Ectodermal cell (in vitro differentiated cells): Measurements from ENCODE around the gene ATP11C.

Experiments used
- H3K27ac ChIP-seq: 2 replicates; pipeline ENCODE4 v1.7.0; 2013; ENCODE audit warnings: mild to moderate bottlenecking, low read depth, low read length; ENCODE audit not compliant: insufficient read depth, poor library complexity, severe bottlenecking
- H3K27me3 ChIP-seq: 2 replicates; pipeline ENCODE4 v1.7.0; 2013; ENCODE audit warnings: mild to moderate bottlenecking, low read length; ENCODE audit not compliant: insufficient read depth, control insufficient read depth, poor library complexity, severe bottlenecking
- H3K36me3 ChIP-seq: one replicate; pipeline ENCODE4 v1.7.0; 2013; ENCODE audit warnings: low read length; ENCODE audit not compliant: control insufficient read depth, insufficient read depth
- H3K4me1 ChIP-seq: one replicate; pipeline ENCODE4 v1.7.0; 2013; ENCODE audit warnings: low read length; ENCODE audit not compliant: control insufficient read depth, insufficient read depth
- H3K4me3 ChIP-seq: 2 replicates; pipeline ENCODE4 v1.7.0; 2013; ENCODE audit warnings: low read depth, low read length, control low read depth; ENCODE audit not compliant: insufficient read depth
- H3K9me3 ChIP-seq: 2 replicates; pipeline ENCODE4 v1.7.0; 2013; ENCODE audit warnings: mild to moderate bottlenecking, low read length, moderate library complexity; ENCODE audit not compliant: control insufficient read depth
- WGBS, 2 experiments: methylation state at CpG; one replicate each; pipeline ENCODE4 v1.1.7; 2013; ENCODE audit warnings: missing lambda C conversion rate in 2 of 2; 5-methylcytosine and 5-hydroxymethylcytosine counted together

The ATP11C gene

GRCh38 chrX:139787601-139788000 is 145.3 kb downstream of the ATP11C start:
- Histone ChIP-seq H3K27ac (no peak overlapping the region), H3K4me3 (no peak overlapping the region), H3K27me3 (no peaks in the 10 kb centered on the region), H3K9me3 (no peaks in the 10 kb centered on the region), H3K4me1 (no peaks in the 10 kb centered on the region), H3K36me3 (no peaks in the 10 kb centered on the region)
- 85 to 96% methylated on average over 2 of the region's 2 CpGs for WGBS, 2 experiments

GRCh38 chrX:139784807-139785206 is 148.0 kb downstream of the ATP11C start:
- no peaks in the 10 kb centered on the region for H3K36me3 ChIP-seq
- no peak overlapping the region for H3K4me3 ChIP-seq
- H3K4me1 ChIP-seq, result no peaks in the 10 kb centered on the region
- no peaks in the 10 kb centered on the region for H3K9me3 ChIP-seq
- no peaks in the 10 kb centered on the region for H3K27me3 ChIP-seq
- no peak overlapping the region for H3K27ac ChIP-seq
- WGBS, 2 experiments, result 67 to 79% methylated on average over 1 of the region's 1 CpG

- Histone ChIP-seq H3K4me1 (no peaks in the 10 kb centered on the region), H3K27me3 (no peaks in the 10 kb centered on the region), H3K36me3 (no peaks in the 10 kb centered on the region), H3K9me3 (no peaks in the 10 kb centered on the region), H3K4me3 (no peak overlapping the region), H3K27ac (no peak overlapping the region)
- 100% methylated on average over 1 of the region's 1 CpG for WGBS, 2 experiments
These were observed 148.9 kb downstream of the ATP11C start for GRCh38 chrX:139783959-139784358.

DNA sequence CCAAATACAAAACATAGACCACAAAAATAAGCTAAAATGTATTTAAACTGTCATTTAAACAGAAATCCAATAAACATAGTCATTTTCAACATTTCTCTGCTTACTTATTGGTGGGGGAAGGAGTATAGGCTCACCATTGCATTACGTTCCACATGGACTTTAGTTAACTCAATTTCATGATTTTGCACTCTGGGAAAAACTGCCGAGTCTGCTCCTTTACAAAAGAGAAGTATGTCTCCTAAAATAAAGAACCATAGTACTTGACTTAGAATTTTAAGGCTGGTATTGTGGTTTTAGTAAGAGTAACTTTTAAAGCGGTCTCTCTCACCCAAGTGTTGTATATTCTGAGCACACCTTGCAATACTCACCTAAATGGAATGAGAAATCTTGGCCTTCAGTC is 149.8 kb downstream of the ATP11C start:
- Histone ChIP-seq H3K4me3 (no peak overlapping the region), H3K27ac (no peak overlapping the region), H3K4me1 (no peaks in the 10 kb centered on the region), H3K9me3 (no peaks in the 10 kb centered on the region), H3K27me3 (no peaks in the 10 kb centered on the region), H3K36me3 (no peaks in the 10 kb centered on the region)
- WGBS, 2 experiments, result 100% methylated on average over 1 of the region's 3 CpGs; no CpG with 5 or more reads in 1 of the 2 experiments

- Histone ChIP-seq H3K27ac (no peak overlapping the region), H3K4me1 (no peaks in the 10 kb centered on the region)
These were observed 156.3 kb downstream of the ATP11C start for GRCh38 chrX:139776599-139776998.

GRCh38 chrX:139770366-139770765 is 162.5 kb downstream of the ATP11C start:
- H3K4me3 ChIP-seq, result no peak overlapping the region

More at GRCh38 chrX:139776599-139776998, 156.3 kb downstream of the ATP11C start:
- WGBS, 2 experiments, result 96 to 100% methylated on average over 1 to 3 of the region's 3 CpGs
- Histone ChIP-seq H3K4me3 (no peak overlapping the region), H3K27me3 (no peaks in the 10 kb centered on the region), H3K36me3 (no peaks in the 10 kb centered on the region), H3K9me3 (no peaks in the 10 kb centered on the region)

GRCh38 chrX:139766545-139766983 is 166.3 kb downstream of the ATP11C start:
- 100% methylated on average over 1 of the region's 5 CpGs for WGBS, 2 experiments
- Histone ChIP-seq H3K36me3 (no peaks in the 10 kb centered on the region), H3K27me3 (no peaks in the 10 kb centered on the region), H3K9me3 (no peaks in the 10 kb centered on the region), H3K4me1 (no peaks in the 10 kb centered on the region), H3K4me3 (no peak overlapping the region), H3K27ac (no peak overlapping the region)

More at GRCh38 chrX:139770366-139770765, 162.5 kb downstream of the ATP11C start:
- no peaks in the 10 kb centered on the region for H3K9me3 ChIP-seq
- H3K4me1 ChIP-seq, result no peaks in the 10 kb centered on the region
- H3K27ac ChIP-seq, result no peak overlapping the region
- WGBS, 2 experiments, result 96 to 99% methylated on average over 2 of the region's 2 CpGs
- no peaks in the 10 kb centered on the region for H3K27me3 ChIP-seq
- H3K36me3 ChIP-seq, result no peaks in the 10 kb centered on the region

- WGBS, 2 experiments, result 94 to 96% methylated on average over 4 of the region's 4 CpGs
- no peaks in the 10 kb centered on the region for H3K4me1 ChIP-seq
- H3K27ac ChIP-seq, result no peak overlapping the region
- H3K4me3 ChIP-seq, result no peak overlapping the region
- H3K9me3 ChIP-seq, result no peaks in the 10 kb centered on the region
- no peaks in the 10 kb centered on the region for H3K36me3 ChIP-seq
- no peaks in the 10 kb centered on the region for H3K27me3 ChIP-seq
These were observed 170.3 kb downstream of the ATP11C start for GRCh38 chrX:139762400-139763183.

- Histone ChIP-seq H3K4me1 (no peaks in the 10 kb centered on the region), H3K9me3 (no peaks in the 10 kb centered on the region), H3K27ac (no peak overlapping the region), H3K27me3 (no peaks in the 10 kb centered on the region), H3K4me3 (no peak overlapping the region), H3K36me3 (no peaks in the 10 kb centered on the region)
- WGBS, 2 experiments, result 70% methylated on average over 3 to 4 of the region's 4 CpGs
These were observed 173.2 kb downstream of the ATP11C start for GRCh38 chrX:139759637-139760036.

- no peaks in the 10 kb centered on the region for H3K4me1 ChIP-seq
- no peaks in the 10 kb centered on the region for H3K36me3 ChIP-seq
- H3K9me3 ChIP-seq, result no peaks in the 10 kb centered on the region
- H3K27me3 ChIP-seq, result no peaks in the 10 kb centered on the region
- 93 to 100% methylated on average over 1 of the region's 1 CpG for WGBS, 2 experiments
- no peak overlapping the region for H3K27ac ChIP-seq
- H3K4me3 ChIP-seq, result no peak overlapping the region
These were observed 174.0 kb downstream of the ATP11C start for GRCh38 chrX:139758809-139759208.
